Measurements from ENCODE around the gene AP2A1. TPM values are rescaled to one million over a fixed set of nuclear protein-coding genes. Genes with fewer than 3 reads are reported as not detected.

AP2A1 gene
- total RNA-seq, 4 donors from 2014 or later: 69.9 to 103 (median 76.1) TPM

DNA sequence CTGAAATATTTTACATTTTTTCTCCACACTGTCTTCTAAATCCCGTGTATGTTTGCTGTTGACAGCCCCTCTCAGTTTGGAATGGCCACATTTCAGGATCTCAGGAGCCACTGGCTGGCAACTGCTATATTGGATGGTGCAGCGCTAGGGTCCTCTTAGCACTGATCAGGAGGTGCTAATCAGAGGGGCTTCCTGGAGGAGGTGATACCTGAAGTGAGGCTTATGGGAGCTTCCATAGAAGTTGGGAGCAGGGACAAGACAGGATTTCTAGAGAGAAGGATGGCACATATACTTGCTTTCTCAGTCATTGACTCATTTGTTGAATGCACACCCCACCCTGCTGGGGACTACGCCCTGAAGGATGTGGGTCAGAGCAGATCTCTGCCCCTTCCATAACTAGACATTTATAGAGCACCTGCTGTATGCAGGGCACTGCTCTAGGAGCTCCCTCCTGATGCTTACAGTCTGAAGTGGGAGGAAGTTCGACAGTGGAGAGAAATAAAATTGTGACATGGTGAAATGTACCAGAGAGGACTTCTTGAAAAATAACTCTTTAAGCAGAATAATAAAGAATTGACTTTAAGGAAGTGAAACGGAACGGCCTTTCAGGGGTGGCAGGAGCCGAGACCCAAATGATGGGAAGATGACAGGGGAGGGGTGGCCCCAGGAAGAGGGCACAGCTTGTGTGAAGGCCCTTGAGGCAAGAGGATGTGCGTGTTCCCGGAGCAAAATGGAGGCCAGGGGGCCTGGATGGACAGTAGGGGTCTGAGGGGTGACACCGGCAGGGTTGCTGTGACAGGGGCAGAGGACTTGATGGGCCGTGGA, 13.1 kb downstream of the AP2A1 start:
- H3K9me3 ChIP-seq: no peaks in the 10 kb centered on the region
- no peak overlapping the region for H3K4me3 ChIP-seq
- no peak overlapping the region for H3K27ac ChIP-seq
- H3K36me3 ChIP-seq: peaks cover 0 to 61% of the 10 kb centered on the region in 2 donors
- TF ChIP-seq, protein P1, sequence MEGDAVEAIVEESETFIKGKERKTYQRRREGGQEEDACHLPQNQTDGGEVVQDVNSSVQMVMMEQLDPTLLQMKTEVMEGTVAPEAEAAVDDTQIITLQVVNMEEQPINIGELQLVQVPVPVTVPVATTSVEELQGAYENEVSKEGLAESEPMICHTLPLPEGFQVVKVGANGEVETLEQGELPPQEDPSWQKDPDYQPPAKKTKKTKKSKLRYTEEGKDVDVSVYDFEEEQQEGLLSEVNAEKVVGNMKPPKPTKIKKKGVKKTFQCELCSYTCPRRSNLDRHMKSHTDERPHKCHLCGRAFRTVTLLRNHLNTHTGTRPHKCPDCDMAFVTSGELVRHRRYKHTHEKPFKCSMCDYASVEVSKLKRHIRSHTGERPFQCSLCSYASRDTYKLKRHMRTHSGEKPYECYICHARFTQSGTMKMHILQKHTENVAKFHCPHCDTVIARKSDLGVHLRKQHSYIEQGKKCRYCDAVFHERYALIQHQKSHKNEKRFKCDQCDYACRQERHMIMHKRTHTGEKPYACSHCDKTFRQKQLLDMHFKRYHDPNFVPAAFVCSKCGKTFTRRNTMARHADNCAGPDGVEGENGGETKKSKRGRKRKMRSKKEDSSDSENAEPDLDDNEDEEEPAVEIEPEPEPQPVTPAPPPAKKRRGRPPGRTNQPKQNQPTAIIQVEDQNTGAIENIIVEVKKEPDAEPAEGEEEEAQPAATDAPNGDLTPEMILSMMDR (IDR thresholded peaks at IDR 0.05): no peak
- 84 to 88% methylated on average over 3 to 9 of the region's 11 CpGs for WGBS, 2 donors (ENCODE audit: low coverage in 1 of 2)
- no peak for ATAC-seq
- H3K27me3 ChIP-seq: no peaks in the 10 kb centered on the region
- H3K4me1 ChIP-seq: peaks cover 0 to 9% (median 0%) of the 10 kb centered on the region in 3 donors

GRCh38 chr19:49780861-49781260, 14.1 kb downstream of the AP2A1 start:
- no peak overlapping the region for H3K4me3 ChIP-seq
- H3K4me1 ChIP-seq: peaks cover 0 to 4% (median 0%) of the 10 kb centered on the region in 3 donors
- H3K27me3 ChIP-seq: no peaks in the 10 kb centered on the region
- peaks cover 0 to 65% of the 10 kb centered on the region in 2 donors for H3K36me3 ChIP-seq
- H3K9me3 ChIP-seq: no peaks in the 10 kb centered on the region
- ATAC-seq: no peak
- no peak overlapping the region for H3K27ac ChIP-seq
- 76 to 84% methylated on average over 3 to 8 of the region's 8 CpGs for WGBS, 2 donors (ENCODE audit: low coverage in 1 of 2)
- TF ChIP-seq EP300 (IDR thresholded peaks at IDR 0.05) (no peak), POLR2AphosphoS5 (IDR thresholded peaks at IDR 0.05) (no peak), POLR2A (IDR thresholded peaks at IDR 0.05) (no peak)
- TF ChIP-seq, protein P1 (IDR thresholded peaks at IDR 0.05): no peak

- no peak for ATAC-seq
- Histone ChIP-seq H3K27me3 (no peaks in the 10 kb centered on the region), H3K4me3 (no peak overlapping the region), H3K36me3 (peaks cover 0 to 65% of the 10 kb centered on the region in 2 donors), H3K4me1 (peaks cover 0 to 6% (median 0%) of the 10 kb centered on the region in 3 donors), H3K9me3 (no peaks in the 10 kb centered on the region), H3K27ac (no peak overlapping the region)
- TF ChIP-seq POLR2A (IDR thresholded peaks at IDR 0.05): no peak
- TF ChIP-seq, protein P1 (IDR thresholded peaks at IDR 0.05): no peak
- TF ChIP-seq POLR2AphosphoS5 (IDR thresholded peaks at IDR 0.05): no peak
- TF ChIP-seq EP300 (IDR thresholded peaks at IDR 0.05): no peak
- 92% methylated on average over 2 of the region's 7 CpGs; no CpG with 5 or more reads in 1 of the 2 donors for WGBS, 2 donors (ENCODE audit: low coverage in 1 of 2)
These were observed 14.6 kb downstream of the AP2A1 start for GRCh38 chr19:49781394-49781793.

- Histone ChIP-seq H3K36me3 (peaks cover 0 to 70% of the 10 kb centered on the region in 2 donors), H3K27me3 (no peaks in the 10 kb centered on the region), H3K4me3 (no peak overlapping the region), H3K27ac (no peak overlapping the region), H3K4me1 (peaks cover 0 to 13% (median 0%) of the 10 kb centered on the region in 3 donors), H3K9me3 (no peaks in the 10 kb centered on the region)
- WGBS, 2 donors (ENCODE audit: low coverage in 1 of 2): 100% methylated on average over 1 to 3 of the region's 18 CpGs
- ATAC-seq: no peak
- TF ChIP-seq, protein P1 (IDR thresholded peaks at IDR 0.05): no peak
- TF ChIP-seq POLR2A (IDR thresholded peaks at IDR 0.05): no peak
- TF ChIP-seq EP300 (IDR thresholded peaks at IDR 0.05): no peak
- no peak for TF ChIP-seq POLR2AphosphoS5 (IDR thresholded peaks at IDR 0.05)
These were observed 15.7 kb downstream of the AP2A1 start for GRCh38 chr19:49782515-49782914.

GRCh38 chr19:49786376-49786820, 19.6 kb downstream of the AP2A1 start:
- Histone ChIP-seq H3K27ac (peak overlapping the region in 2 of 4 donors; percentile 38 to 56), H3K4me3 (no peak overlapping the region), H3K4me1 (peaks cover 0 to 27% (median 0%) of the 10 kb centered on the region in 3 donors), H3K9me3 (no peaks in the 10 kb centered on the region), H3K27me3 (no peaks in the 10 kb centered on the region), H3K36me3 (peaks cover 0 to 97% of the 10 kb centered on the region in 2 donors)
- WGBS, 2 donors (ENCODE audit: low coverage in 1 of 2): 63 to 69% methylated on average over 3 to 6 of the region's 9 CpGs
- no peak for TF ChIP-seq POLR2AphosphoS5 (IDR thresholded peaks at IDR 0.05)
- TF ChIP-seq, protein P1 (IDR thresholded peaks at IDR 0.05): no peak
- no peak for TF ChIP-seq EP300 (IDR thresholded peaks at IDR 0.05)
- TF ChIP-seq POLR2A (IDR thresholded peaks at IDR 0.05): no peak
- ATAC-seq: peak; percentile 50

Measured in gastroesophageal sphincter (tissue), 4 donors.